GM18861 (cell line): ENCODE data around the gene PPP1R13B.

Experiments
- ATAC-seq: cut with Tn5 transposase; IDR thresholded peaks from one replicate; pipeline ENCODE4 v1.9.1; 2021; ENCODE audit not compliant: unreplicated experiment

Gene PPP1R13B

DNA sequence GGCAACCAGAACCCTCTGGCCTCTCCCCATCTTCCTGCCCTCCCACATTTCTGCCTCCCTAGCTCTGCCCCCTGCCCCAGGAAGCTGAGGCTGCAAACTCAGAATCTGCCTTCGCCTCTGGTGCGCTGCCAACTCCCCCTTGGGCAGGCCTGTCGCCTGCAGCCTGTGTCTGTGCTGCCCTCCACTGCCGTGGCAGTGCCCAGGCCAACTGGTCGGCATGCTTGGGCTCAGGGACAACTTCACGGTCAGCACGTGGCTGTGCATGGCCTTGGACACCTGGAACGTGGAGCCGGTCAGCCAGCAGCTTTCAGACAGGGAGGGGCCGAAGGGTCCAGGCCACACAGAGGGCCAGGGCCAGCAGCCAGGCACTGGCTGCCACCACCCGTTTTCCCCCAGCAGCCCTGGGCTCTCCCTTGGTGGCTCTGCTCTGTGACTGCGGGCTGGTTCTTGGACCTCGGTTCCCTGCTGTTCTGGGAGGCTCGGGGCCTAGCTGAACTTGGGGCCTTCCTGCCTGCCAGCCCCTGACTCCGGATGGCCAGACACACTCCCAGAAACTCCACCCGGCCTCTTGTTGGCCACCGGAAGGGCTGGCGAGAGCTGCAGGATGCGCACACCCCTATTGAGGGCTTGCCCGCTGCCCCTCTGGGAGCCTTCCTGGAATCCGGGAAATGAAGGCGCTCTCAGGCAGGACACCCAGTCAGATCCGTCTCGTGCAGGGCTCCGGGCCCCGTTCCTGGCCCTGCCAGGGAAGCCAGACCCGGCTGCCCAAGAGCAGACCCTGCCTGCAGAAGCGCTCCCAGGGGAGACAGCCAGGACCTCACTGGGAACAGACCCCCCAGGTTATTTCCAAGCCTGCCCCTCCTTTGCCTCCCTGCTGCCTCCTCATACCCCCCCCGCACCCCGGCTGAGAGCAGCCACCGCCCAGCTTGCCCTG, 34.2 kb upstream of the PPP1R13B start:
- no peak for ATAC-seq

DNA sequence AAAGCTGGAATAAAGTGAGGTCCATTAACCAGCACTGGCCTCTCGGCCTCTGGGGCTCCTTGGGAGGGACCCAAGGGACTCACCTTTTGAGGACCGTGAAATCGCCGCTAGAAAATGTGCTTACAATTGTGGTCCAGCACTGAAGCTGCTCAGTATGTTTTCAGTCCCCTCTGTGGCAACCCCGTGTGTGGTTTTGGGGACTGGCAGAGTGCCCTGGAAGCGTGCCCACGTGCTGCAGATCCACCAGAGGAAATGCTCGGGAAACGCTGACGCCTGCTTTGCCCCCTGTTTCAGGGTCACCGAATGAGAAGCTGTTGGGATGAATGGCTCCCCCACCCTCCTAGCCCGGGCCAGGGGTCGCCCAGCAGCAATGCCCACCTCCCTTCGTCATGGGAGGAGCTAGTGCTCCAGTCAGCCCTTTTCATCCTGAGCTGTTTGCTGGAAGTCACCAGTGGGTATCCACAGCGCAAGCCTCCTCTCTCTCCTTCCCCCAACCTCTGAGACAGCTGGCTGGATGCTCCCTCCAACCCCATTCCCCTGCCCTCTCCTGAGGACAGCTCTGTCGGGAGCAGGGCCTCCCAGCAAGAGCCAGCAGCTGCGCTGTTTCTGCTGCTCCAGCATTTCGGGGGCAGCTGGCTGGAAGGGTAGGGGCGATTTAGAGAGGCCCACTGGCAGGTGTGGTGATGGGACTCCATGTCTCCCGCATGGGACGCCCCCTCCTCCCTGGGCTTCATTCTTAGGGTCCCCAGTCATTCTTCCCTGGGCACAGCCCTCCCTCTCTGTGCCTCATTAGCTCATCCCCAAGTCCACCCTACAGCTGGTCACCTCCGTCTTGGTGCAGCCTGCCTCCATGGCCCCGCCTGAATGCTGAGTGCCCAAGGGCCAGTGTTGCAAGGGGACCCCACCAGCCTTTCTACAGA, 33.2 kb upstream of the PPP1R13B start:
- ATAC-seq: no peak

DNA sequence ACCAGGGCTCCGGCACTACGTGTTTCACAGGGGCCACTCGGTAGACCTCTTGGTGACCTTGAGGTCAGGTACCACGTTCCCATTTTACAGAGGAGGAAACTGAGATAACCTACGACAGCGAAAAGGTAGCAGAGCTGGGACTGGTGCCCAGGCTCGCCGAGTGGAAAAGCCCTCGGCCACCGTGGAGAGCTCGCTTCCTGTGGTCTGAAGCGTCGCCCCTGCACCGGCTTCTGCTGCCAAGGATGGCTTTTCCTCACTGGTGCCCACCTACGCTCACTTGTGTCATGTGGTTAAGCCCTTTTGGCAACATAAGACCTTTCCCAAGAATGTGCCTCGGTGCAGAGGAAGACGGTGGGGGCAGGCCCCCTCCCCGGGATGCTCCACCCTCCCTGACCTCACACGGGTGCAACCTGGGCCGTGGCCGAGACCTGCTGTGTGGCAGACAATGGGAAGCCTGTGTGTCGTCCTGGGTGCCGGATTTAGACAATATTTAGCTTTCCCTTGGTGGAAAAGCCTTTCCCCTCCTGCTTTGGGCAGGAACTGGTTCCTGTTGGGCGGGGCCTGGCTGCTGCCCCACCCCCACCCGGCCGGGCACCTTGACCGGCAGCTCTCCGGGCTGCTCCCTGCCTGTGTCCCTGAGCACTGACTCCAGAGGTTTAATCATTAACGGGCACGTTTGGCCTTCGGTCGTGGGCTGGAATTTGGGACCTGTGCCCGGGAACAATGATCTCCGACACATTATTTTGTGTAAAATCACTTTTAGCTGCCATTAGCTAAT, 32.4 kb upstream of the PPP1R13B start:
- ATAC-seq: no peak

DNA sequence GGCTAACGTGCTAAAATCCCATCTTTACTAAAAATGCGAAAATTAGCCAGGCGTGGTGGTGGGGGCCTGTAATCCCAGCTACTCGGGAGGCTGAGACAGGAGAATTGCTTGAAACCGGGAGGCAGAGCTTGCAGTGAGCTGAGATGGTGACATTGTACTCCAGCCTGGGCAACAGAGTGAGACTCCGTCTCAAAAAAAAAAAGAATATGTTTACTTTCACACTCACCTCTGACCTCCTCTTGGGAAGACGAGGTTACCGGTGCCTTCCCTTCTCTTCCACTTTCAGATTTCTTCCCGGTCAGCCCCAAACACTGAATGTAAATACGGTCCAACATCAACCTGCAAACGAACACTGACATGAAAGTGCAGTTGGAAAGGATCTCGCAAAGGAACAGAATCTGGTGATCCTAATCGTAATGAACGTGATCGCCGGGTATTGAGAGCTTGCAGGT, 31.8 kb upstream of the PPP1R13B start:
- no peak for ATAC-seq

DNA sequence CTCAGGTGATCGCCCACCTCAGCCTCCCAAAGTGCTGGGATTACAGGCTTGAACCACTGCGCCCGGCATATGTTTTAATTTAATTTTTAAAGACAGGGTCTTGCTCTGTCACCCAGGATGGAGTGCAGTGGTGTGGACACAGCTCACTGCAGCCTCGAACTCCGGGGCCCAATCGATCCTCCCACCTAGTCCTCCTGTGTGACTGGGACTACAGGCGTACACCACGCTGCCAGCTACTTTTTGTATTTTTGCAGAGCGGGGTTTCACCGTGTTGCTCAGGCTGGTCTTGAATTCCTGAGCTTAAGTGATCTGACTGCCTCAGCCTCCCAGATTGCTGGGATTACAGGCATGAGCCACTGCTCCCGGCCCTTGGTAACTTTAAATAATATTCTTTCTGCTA, 30.8 kb upstream of the PPP1R13B start:
- ATAC-seq: no peak

DNA sequence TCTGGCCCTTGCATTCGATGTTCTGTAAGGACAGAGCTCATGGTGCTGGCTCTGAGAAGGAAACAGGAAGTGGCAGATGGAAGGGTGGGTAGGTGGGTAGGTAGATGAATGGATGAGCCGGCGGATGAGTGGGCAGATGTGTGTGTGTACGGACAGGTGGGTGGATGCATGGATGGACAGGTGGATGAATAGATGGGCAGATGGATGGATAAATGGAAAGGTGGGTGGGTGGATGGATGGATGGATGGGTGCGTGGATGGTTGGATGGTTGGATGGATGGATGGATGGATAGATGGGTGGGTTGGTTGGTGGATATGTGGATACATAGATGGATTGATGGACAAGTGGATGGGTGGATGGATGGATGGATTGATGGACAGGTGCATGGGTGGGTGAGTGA, 27.6 kb upstream of the PPP1R13B start:
- ATAC-seq: no peak

DNA sequence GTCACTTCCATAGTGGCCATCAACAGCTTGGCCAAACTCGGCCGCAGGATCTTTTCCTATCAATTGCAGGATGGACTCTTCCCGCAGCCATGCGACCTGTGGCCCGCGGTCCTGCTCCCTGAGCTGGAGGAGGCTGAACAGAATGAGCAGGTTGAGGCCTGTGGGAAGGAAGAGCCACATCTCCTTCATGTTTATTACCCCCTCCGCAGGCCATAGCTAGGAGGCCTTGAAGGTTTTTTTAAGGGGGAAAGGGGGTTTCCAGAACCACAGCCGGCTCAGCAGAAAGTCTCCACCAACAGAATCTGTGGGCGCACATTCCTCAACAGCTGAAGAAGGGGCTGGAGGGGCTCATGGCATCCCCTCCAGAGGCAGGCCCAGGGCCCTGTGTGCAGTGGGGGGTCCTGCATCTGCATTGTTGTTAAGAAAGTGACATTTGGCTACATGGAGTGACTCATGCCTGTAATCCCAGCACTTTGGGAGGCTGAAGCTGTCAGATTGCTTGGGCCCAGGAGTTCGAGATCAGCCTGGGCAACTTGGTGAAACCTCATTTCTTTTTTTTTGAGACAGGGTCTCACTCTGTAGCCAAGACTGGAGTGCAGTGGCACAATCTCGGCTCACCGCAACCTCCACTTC, 25.2 kb upstream of the PPP1R13B start:
- no peak for ATAC-seq

DNA sequence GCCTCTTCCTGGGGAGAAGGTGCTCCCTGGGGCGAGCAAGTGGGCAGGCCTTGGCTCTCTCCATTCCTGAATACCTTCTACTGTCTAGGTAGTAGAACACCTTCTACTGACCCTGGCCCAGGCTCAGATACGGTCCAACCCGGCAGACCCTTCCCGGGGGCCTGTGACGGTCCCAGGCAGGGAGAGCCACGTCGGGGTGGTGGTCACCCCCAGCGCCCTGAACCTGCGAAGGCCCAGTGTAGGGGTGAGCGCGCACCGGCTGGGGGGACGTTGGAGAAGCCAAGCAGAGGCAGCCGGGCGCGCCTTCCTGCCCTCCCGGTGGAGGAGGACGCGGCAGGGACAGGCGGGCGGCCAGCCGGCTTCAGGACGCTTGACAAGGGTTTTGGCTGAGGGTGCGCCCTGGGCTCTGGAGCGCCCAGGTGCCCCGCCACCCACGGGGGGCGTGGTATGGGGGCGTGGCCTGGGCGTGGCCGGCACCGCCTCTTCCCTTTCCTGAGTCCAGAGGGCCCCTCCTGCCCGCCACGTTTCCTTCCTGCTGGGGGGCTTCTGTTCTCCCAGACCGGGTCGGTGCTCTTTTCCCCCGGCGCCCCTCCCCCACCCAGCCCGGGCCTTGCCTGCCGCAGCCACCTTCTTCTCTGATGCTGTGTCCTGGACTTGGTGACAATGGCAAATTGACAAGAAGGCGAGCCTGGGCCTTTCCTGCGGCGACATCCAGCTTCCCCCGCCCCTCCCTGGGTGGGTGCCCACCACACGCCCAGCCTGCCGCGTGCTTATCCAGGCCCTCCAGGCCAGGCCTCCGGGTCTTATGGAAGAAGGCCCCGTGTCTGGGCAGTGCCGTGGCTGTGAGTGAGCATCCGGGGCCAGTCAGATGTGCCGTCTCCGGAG, 24.5 kb upstream of the PPP1R13B start:
- no peak for ATAC-seq

DNA sequence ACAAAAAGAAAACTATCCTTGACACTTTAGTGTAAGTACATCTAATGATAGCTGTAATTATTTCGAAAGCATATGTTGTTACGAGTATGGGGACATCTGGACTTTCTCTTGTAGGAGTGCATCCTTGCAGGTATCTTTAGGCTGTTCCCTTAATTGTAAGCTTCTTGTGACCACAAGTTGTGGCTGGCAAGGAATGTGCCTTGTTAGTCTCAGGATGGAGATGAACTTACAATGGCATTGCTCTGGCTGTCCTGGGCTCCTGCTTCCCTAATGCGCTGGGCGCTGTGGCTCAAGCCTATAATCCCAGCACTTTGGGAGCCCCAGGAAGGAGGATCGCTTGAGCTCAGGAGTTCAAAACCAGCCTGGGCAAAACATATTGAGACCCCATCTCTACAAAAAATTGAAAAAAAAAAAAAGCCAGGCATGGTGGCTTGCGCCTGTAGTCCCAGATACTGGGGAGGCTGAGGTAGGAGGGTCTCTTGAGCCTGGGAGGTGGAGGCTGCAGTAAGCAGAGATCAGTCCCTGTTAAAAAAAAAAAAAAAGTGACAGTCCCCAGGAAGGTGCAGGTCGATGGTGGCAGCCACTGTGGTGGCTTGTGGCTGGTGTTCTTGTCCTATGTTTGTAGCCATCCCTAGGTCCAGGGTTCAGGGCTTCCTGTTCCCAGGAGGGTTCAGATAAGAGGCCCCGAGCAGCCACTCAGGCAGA, 23.7 kb upstream of the PPP1R13B start:
- no peak for ATAC-seq

DNA sequence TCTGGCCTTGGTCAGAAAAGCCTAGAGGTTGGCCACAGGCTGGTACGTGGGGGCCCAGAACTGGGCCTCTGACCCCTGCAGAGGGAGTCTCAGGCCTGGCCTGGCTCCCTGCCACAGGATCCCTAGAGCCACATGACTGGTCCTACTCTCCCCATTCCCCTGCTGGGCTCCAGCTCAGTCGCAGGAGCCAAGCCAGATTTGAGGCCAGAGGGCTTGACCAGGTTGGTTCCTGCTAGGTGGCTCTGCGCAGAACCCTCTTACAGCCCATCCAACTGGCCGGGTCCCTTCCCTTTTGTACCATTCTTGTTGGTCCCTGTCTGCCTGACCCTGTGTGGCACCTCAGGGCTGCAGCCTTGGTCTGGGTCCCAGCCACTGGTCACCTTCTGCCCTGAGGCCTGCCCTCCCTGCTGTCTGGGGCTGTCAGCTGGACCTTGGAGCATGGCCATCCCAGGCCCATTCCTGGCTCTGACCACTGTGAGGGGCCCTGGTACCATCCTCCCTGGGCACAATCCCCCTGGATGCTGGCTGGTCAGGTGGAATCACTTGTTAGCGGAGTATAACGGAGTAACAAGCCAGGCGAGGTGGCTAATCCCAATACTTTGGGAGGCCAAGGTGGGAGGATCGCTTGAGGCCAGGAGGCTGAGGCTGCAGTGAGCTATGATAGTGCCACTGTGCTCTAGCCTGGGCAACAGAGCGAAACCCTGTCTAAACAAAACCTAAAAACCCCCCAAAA, 22.9 kb upstream of the PPP1R13B start:
- no peak for ATAC-seq

DNA sequence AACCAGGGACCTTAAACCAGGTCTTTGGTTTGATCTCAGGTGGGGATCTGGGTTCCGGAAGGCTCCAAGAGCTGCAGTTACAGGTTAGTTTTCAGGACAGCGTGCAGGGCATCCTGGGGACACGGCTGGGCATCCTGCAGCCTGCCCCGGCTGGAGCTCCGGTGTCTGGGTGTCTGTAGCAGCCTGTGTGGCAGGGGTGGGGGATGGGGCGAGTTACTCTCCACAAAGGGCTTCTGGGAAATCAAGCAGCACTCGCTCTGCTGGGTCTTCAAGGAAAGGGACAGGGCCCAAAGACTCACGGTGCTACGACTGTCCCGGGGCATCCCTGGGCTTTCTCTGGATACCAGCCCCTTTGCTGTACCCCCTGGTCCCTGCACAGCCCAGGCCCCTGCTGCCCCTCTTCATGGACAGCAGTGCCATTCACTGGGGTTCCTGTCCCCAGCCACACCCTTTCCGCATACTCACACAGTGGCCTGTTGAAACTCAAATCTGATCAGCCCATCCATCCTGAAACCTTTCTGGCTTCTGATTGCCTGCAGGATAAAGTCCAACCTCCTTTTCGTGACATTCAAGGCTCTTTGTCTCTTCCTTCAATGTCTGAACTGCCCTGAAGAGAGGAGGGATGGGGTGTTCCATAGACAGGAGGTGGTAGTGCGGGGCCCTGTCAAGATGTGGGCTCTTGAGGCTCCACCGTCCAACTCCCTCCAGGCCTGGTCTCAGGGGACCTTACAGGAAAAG, 22.2 kb upstream of the PPP1R13B start:
- no peak for ATAC-seq

DNA sequence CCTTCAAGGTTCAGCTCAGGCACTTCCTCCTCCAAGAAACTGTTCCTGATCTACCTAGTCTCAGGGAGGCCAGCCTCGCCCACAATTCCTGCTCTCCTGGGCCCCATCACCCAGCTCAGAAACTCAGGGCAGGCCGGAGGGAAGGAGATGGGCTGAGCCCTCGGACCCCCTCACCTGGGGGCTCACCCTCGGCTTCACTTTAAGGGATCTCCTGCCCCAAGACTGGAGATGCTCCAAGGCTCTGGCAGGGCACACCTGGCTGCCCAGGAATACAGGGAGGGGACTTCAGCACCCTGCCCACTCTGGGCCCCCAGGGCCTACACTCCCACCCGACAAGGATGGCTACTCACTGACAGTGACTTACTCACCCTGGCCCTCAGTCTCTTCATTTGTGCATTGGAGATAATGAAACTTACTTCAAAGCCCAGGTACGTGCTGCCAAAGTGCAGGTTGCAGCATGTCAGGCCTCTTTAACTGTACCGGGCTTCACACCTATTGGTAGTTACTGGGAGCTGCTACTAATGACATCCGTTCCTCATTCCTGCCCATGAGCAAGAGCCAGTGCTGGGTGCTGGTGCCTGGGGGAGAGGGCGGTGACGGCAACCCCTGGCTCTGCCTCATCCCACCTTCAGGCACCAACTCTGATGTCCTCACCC, 21.0 kb upstream of the PPP1R13B start:
- no peak for ATAC-seq

DNA sequence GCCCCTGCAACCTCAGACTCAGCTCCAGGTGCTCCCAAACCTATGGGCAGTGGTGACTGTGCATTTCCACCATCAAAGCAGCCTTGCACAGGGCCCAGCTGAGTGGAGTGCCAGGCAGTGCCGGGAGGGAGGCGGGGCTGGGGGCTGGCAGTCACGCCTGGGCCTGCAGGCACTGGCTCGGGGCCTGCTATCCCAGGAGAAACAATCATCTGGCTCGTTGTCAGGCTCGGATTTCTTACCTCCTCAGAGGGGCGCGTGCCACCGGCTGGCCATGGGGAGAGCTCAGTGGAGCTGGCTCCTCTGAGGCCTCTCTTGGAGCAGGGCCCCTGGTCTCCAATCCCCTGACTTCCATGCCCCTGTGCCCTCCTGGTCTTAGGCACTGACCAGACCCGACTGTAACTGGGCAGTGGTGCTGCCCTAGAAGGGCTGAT, 20.2 kb upstream of the PPP1R13B start:
- no peak for ATAC-seq

DNA sequence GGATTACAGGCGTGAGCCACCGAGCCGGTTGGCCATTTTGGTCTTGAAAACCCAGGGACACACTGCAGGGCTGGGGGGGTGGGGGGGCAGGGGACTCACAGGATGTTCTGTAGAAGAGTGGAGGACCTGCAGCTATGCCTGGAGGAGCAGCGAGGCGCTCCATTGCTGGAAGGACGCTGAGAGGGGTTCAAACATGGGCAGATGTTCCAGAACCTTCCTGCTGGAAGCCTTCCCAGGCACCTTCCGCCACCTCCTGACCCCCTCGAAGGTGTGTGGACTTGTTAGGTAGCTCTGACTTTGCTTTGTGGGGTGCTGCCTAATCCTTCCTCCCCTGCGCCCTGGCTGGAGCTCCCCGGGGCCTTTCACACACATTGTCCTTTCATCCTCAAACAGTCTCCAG, 19.6 kb upstream of the PPP1R13B start:
- ATAC-seq: no peak

DNA sequence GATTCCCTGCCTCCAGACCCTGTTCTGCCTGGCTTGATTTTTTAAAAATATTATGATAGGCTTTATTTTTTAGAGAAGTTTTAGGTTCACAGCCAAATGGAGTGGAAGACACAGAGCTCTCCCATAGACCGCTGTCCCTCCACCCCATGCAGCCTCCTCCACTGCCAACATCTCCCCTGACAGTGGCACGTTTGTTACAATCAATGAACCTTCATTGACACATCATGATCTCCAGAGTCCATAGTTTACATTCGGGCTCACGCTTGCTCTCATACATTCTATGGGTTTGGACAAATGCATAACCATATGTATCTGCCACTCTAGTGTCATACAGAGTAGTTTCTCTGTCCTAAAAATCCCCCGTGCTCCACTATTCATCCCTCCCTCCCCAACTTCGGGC, 15.9 kb upstream of the PPP1R13B start:
- ATAC-seq: no peak

DNA sequence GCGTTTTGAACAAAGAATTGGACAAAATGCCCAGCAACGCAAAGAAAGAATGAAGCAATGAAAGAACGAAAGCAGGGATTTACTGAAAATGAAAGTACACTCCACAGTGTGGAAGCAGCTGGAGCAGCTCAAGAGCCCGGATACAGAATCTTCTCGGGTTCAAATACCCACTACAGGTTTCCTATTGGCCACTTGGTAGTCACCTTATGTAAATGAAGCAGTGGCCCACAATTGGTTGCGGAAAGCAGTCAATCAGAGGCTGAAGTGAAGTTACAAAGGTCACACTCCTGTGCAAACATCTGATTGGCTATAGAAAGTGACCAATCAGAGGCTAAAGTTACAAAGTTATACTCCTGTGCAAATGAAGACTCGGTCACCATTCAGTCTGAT, 15.0 kb upstream of the PPP1R13B start:
- ATAC-seq: no peak
